ENCODE measurements around the gene SLC35F3. TPM values are rescaled to one million over a fixed set of nuclear protein-coding genes. Genes with fewer than 3 reads are reported as not detected.
"Not testable (repeated sequence)": the region's sequence is repeated elsewhere in the genome, so short reads cannot be mapped to it uniquely, and the experiment has no call there.

The SLC35F3 gene
- total RNA-seq, 1 donor from 2014 or later = 0.25 TPM

DNA sequence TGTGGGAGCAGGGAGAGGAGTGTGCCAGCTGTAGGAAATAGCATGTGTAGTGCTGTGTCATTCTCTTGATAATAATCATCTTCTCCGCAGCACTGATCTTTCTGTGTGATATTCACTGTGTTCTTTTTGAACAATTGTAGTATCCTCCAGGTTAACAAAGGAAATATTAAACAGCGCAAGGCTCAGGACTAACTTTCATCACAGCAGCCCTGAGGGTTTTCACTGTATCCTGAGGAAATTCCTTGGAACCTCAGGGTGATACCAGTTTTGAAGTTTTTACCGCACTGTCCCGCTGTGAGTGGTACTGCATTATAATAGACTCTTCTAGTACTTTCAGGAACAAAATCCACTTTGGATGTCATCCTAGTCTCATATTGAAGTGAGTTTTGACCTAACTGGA is 240.4 kb downstream of the SLC35F3 start:
- Mint-ChIP-seq H3K36me3 (no peaks in the 10 kb centered on the region), H3K4me1 (no peaks in the 10 kb centered on the region), H3K27me3 (ENCODE audit: low read depth) (peaks cover 50% of the 10 kb centered on the region), H3K9me3 (peaks cover 18% of the 10 kb centered on the region), H3K27ac (no peak overlapping the region), H3K4me3 (no peak overlapping the region)
- no peak for DNase-seq (ENCODE audit: low spot score in 2 of 2, unreplicated experiment in 2 of 2)
- TF ChIP-seq, protein P1, sequence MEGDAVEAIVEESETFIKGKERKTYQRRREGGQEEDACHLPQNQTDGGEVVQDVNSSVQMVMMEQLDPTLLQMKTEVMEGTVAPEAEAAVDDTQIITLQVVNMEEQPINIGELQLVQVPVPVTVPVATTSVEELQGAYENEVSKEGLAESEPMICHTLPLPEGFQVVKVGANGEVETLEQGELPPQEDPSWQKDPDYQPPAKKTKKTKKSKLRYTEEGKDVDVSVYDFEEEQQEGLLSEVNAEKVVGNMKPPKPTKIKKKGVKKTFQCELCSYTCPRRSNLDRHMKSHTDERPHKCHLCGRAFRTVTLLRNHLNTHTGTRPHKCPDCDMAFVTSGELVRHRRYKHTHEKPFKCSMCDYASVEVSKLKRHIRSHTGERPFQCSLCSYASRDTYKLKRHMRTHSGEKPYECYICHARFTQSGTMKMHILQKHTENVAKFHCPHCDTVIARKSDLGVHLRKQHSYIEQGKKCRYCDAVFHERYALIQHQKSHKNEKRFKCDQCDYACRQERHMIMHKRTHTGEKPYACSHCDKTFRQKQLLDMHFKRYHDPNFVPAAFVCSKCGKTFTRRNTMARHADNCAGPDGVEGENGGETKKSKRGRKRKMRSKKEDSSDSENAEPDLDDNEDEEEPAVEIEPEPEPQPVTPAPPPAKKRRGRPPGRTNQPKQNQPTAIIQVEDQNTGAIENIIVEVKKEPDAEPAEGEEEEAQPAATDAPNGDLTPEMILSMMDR (IDR thresholded peaks at IDR 0.05; ENCODE audit: unreplicated experiment) = no peak

DNA sequence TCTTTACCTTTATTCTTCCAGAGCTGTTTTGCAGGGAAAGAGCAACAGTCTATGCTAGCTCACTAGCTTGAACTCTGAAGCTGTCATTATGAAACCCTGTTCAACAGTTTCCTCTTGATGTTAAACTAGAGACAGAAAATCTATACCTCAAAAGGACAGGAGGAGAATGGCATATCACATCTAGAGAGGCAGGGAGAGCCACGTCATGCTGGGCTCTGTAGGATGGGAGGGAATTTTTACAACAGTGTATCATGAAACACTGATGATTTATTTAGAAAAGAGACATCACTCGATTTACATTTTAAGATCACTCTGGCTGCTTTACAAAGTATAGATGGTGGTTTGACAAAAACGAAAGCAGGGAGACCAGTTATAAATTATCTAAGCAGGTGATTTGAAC is 243.9 kb downstream of the SLC35F3 start:
- H3K27me3 Mint-ChIP-seq (ENCODE audit: low read depth) = peaks cover 47% of the 10 kb centered on the region
- TF ChIP-seq, protein P1 (IDR thresholded peaks at IDR 0.05; ENCODE audit: unreplicated experiment) = no peak

DNA sequence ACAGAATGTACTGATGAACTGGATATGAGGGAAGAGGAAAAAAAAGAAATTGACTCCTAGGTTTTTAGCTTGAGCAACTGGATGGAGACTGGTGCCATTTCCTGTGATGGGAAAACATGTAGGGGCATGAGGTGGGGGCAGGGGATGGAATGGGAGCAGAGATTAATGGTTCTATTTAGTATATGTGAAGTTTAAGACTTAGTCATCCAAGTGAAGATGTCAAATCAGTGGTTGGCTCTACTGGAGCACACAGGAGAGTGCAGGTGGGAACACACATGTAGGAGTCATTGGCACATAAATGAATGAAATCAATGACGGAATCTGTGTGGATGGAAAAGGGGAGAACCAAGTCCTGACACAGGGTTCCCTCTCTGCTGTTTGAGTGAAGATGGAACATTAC is 244.3 kb downstream of the SLC35F3 start:
- H3K4me1 Mint-ChIP-seq = no peaks in the 10 kb centered on the region
- H3K36me3 Mint-ChIP-seq = no peaks in the 10 kb centered on the region
- H3K27me3 Mint-ChIP-seq (ENCODE audit: low read depth) = peaks cover 43% of the 10 kb centered on the region
- no peak overlapping the region for H3K4me3 Mint-ChIP-seq
- TF ChIP-seq, protein P1 (IDR thresholded peaks at IDR 0.05; ENCODE audit: unreplicated experiment) = no peak
- DNase-seq (ENCODE audit: low spot score in 2 of 2, unreplicated experiment in 2 of 2) = no peak
- H3K27ac Mint-ChIP-seq = no peak overlapping the region
- peaks cover 14% of the 10 kb centered on the region for H3K9me3 Mint-ChIP-seq

More for the DNA sequence above, 243.9 kb downstream of the SLC35F3 start:
- no peak overlapping the region for H3K27ac Mint-ChIP-seq
- DNase-seq (ENCODE audit: low spot score in 2 of 2, unreplicated experiment in 2 of 2) = no peak
- H3K4me3 Mint-ChIP-seq = no peak overlapping the region
- no peaks in the 10 kb centered on the region for H3K36me3 Mint-ChIP-seq
- peaks cover 18% of the 10 kb centered on the region for H3K9me3 Mint-ChIP-seq
- H3K4me1 Mint-ChIP-seq = no peaks in the 10 kb centered on the region

DNA sequence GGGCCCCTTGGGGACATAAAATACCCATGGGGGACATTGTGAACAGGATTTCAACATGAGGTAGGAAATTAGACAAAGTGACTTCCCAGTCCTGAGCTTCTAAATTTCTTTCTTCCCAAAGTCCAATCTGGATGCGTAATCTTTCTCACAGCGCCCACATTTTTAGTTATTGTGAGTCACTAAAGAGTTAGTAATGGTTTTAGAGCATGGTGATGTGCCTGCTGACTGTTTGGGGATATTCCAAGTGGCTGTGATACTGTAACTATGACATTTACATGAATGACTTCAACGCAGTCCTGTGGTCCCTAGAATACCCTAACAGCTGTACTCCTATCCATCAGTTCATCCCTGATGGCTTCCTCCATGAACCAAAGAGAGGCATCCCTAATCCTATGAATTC is 244.7 kb downstream of the SLC35F3 start:
- no peak for DNase-seq (ENCODE audit: low spot score in 2 of 2, unreplicated experiment in 2 of 2)
- Mint-ChIP-seq H3K4me1 (no peaks in the 10 kb centered on the region), H3K4me3 (no peak overlapping the region), H3K27ac (no peak overlapping the region), H3K27me3 (ENCODE audit: low read depth) (peaks cover 39% of the 10 kb centered on the region), H3K36me3 (no peaks in the 10 kb centered on the region), H3K9me3 (peaks cover 14% of the 10 kb centered on the region)
- TF ChIP-seq, protein P1 (IDR thresholded peaks at IDR 0.05; ENCODE audit: unreplicated experiment) = no peak

DNA sequence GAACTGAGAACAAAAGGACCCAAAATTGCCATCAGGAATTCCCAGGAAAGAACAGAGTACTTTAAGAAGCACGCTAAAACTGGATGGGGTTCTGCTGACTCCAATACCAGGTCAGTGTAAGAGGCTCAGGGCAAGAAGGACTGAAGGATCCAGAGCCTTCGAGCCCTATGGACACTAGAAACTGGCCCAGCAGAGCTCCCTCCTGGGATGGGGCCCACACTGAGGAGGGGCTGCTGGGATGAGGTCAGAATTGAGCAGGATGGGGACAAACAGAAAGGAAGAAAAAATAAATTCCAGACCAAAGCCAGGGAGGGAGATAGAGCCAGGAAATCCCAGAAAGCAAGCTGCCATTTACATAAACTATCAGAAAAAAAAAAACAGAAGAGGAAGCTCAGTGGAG is 246.4 kb downstream of the SLC35F3 start:
- DNase-seq (ENCODE audit: low spot score in 2 of 2, unreplicated experiment in 2 of 2) = no peak
- Mint-ChIP-seq H3K27ac (no peak overlapping the region), H3K9me3 (peaks cover 12% of the 10 kb centered on the region), H3K27me3 (ENCODE audit: low read depth) (peaks cover 25% of the 10 kb centered on the region), H3K4me1 (no peaks in the 10 kb centered on the region), H3K4me3 (no peak overlapping the region), H3K36me3 (no peaks in the 10 kb centered on the region)
- TF ChIP-seq, protein P1 (IDR thresholded peaks at IDR 0.05; ENCODE audit: unreplicated experiment) = no peak

DNA sequence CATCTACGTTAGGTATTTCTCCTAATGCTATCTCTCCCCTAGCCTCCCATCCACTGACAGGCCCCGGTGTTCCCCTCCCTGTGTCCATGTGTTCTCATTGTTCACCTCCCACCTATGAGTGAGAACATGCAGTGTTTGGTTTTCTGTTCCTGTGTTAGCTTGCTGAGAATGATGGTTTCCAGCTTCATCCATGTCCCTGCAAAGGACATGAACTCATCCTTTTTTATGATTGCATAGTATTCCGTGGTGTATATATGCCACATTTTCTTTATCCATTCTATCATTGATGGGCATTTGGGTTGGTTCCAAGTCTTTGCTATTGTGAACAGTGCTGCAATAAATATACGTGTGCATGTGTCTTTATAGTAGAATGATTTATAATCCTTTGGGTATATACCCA is 247.9 kb downstream of the SLC35F3 start:
- H3K36me3 Mint-ChIP-seq; H3K4me1 Mint-ChIP-seq; H3K9me3 Mint-ChIP-seq; H3K27ac Mint-ChIP-seq; H3K4me3 Mint-ChIP-seq; DNase-seq (ENCODE audit: low spot score in 2 of 2, unreplicated experiment in 2 of 2): not testable (repeated sequence)
- peaks cover 25% of the 10 kb centered on the region for H3K27me3 Mint-ChIP-seq (ENCODE audit: low read depth)
